Liver (tissue), 9 donors: ENCODE results near the gene KRT17. TPM values are rescaled to one million over a fixed set of nuclear protein-coding genes. Genes with fewer than 3 reads are reported as not detected.

ENCODE experiments used
- DNase-seq: peaks from one replicate; pipeline ENCODE4 v3.0.0-alpha.2; 2017; ENCODE audit warnings: low spot score
- H3K27ac ChIP-seq, 2 donors: one replicate each; pipeline ENCODE4 v1.7.0; 2013; ENCODE audit warnings: inconsistent platforms in 2 of 2, low read length in 2 of 2, control low read depth in 1 of 2, low read depth in 1 of 2, mild to moderate bottlenecking in 1 of 2
- H3K27me3 ChIP-seq, 4 donors: one replicate each; pipeline versions ENCODE4 v1.6.1 to v1.7.0; 2013; ENCODE audit warnings: low read length in 3 of 4, inconsistent platforms in 1 of 4, mild to moderate bottlenecking in 1 of 4, moderate library complexity in 1 of 4; ENCODE audit not compliant: control insufficient read depth in 4 of 4, insufficient read depth in 4 of 4
- H3K36me3 ChIP-seq, 4 donors: one replicate each; pipeline versions ENCODE4 v1.6.1 to v1.7.0; 2013; ENCODE audit warnings: low read length in 3 of 4, mild to moderate bottlenecking in 3 of 4, low read depth in 1 of 4, moderate library complexity in 1 of 4; ENCODE audit not compliant: control insufficient read depth in 4 of 4, insufficient read depth in 3 of 4
- H3K4me1 ChIP-seq, 4 donors: one replicate each; pipeline versions ENCODE4 v1.6.1 to v1.7.0; 2013; ENCODE audit warnings: low read length in 3 of 4, mild to moderate bottlenecking in 3 of 4, moderate library complexity in 1 of 4; ENCODE audit not compliant: control insufficient read depth in 4 of 4, insufficient read depth in 4 of 4
- H3K4me3 ChIP-seq, 3 donors: one replicate each; pipeline versions ENCODE4 v1.6.1 to v1.7.0; 2013; ENCODE audit warnings: low read length in 3 of 3, control low read depth in 1 of 3, low read depth in 1 of 3, mild to moderate bottlenecking in 1 of 3
- H3K9ac ChIP-seq, 2 donors: one replicate each; pipeline ENCODE4 v1.7.0; 2013; ENCODE audit warnings: low read length in 2 of 2, mild to moderate bottlenecking in 2 of 2, moderate library complexity in 2 of 2, control low read depth in 1 of 2, low read depth in 1 of 2
- H3K9me3 ChIP-seq, 4 donors: one replicate each; pipeline versions ENCODE4 v1.6.1 to v1.7.0; 2013; ENCODE audit warnings: low read length in 3 of 4; ENCODE audit not compliant: control insufficient read depth in 4 of 4
- EGR1 ChIP-seq, 2 donors: IDR thresholded peaks; 2 replicates each; pipeline ENCODE4 v1.6.1; 2016 to 2018; ENCODE audit warnings: antibody characterized with exemption in 2 of 2, low read depth in 2 of 2
- FOXA1 ChIP-seq: IDR thresholded peaks from 2 replicates; pipeline ENCODE4 v1.6.1; 2016; ENCODE audit warnings: antibody characterized with exemption
- HNF4A ChIP-seq, 2 donors: conservative IDR thresholded peaks; 2 replicates each; pipeline ENCODE4 v1.6.1; 2016; ENCODE audit warnings: antibody characterized with exemption in 2 of 2, mild to moderate bottlenecking in 2 of 2
- HNF4G ChIP-seq: IDR thresholded peaks from 2 replicates; pipeline ENCODE4 v1.6.1; 2016; ENCODE audit warnings: antibody characterized with exemption
- MAX ChIP-seq: IDR thresholded peaks from 2 replicates; pipeline ENCODE4 v1.6.1; 2016; ENCODE audit warnings: antibody characterized with exemption
- NR2F2 ChIP-seq: IDR thresholded peaks from 2 replicates; pipeline ENCODE4 v1.6.1; 2016; ENCODE audit warnings: antibody characterized with exemption
- RAD21 ChIP-seq, 2 donors: IDR thresholded peaks; 2 replicates each; pipeline ENCODE4 v1.6.1; 2016; ENCODE audit warnings: antibody characterized with exemption in 2 of 2, mild to moderate bottlenecking in 2 of 2
- REST ChIP-seq: IDR thresholded peaks from 2 replicates; pipeline ENCODE4 v1.6.1; 2016; ENCODE audit warnings: antibody characterized with exemption, mild to moderate bottlenecking
- RXRA ChIP-seq, 2 donors: IDR thresholded peaks; 2 replicates each; pipeline ENCODE4 v1.6.1; 2017 to 2018; ENCODE audit warnings: antibody characterized with exemption in 2 of 2, mild to moderate bottlenecking in 1 of 2
- SP1 ChIP-seq: IDR thresholded peaks from 2 replicates; pipeline ENCODE4 v1.6.1; 2018; ENCODE audit warnings: antibody characterized with exemption, mild to moderate bottlenecking
- TAF1 ChIP-seq: conservative IDR thresholded peaks from 2 replicates; pipeline ENCODE4 v1.6.1; 2016; ENCODE audit warnings: antibody characterized with exemption, mild to moderate bottlenecking
- YY1 ChIP-seq: IDR thresholded peaks from 2 replicates; pipeline ENCODE4 v1.6.1; 2016; ENCODE audit warnings: antibody characterized with exemption, mild to moderate bottlenecking
- WGBS: extraction: QIAGEN DNeasy Blood & Tissue Kit; methylation state at CpG from one replicate; pipeline ENCODE4 v1.1.7; 2013; 5-methylcytosine and 5-hydroxymethylcytosine counted together
- polyA plus RNA-seq, 2 donors: library from polyadenylated mRNA; stranded (reverse) in 1 of 2; unstranded in 1 of 2; fragments of 200-250 nt in 1 of 2; fragments of >200 nt in 1 of 2; fragmentation: Nextera tagmentation in 1 of 2; extraction: Ambion mirVana in 1 of 2; gene quantifications; one replicate each; pipeline versions ENCODE4 v1.2.1 to v1.2.3, GENCODE V29; 2013 to 2015
- total RNA-seq, 2 donors: library from RNA; depleted of rRNA; stranded (reverse); fragments of >200 nt; gene quantifications; one replicate each; pipeline ENCODE4 v1.2.3, GENCODE V29; 2014
- donor health status: healthy.
- donor health status: healthy.
- donor health status: healthy.
- donor health status: healthy.
- donor health status: healthy.

KRT17 gene
- total and polyA plus RNA-seq, 4 donors: 0.15 TPM; not detected in 3

DNA sequence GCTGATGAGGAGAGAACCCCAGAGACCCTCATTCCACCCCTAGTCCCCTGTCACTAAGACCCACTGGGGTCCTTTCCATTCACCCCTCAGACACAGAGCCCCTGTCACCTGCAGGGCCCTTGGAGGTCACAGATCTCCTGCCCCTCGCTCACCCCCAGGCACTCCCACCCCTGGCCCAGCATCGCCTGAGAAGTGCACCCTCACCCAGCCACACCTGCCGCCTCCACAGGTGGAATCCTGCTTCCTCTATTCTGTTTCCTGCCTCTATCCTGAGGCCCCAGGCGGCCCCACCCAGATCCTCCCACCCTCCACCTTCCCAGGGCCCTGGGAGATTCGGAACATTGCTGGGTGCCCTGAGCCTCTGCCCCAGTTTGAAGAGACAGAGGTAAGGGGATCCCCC, 13.8 kb upstream of the KRT17 start (continued):
- TF ChIP-seq REST (no peak), RXRA (IDR thresholded peaks at IDR 0.05) (no peak), TAF1 (no peak), YY1 (no peak), HNF4A (conservative IDR thresholded peaks at IDR 0.05) (no peak), RAD21 (IDR thresholded peaks at IDR 0.05) (no peak), HNF4G (no peak)

GRCh38 chr17:41636652-41637051, 12.3 kb upstream of the KRT17 start:
- no peak for DNase-seq
- Histone ChIP-seq H3K27ac (no peak overlapping the region), H3K4me1 (no peaks in the 10 kb centered on the region), H3K4me3 (no peak overlapping the region), H3K36me3 (no peaks in the 10 kb centered on the region), H3K9ac (no peak overlapping the region), H3K27me3 (no peaks in the 10 kb centered on the region), H3K9me3 (no peaks in the 10 kb centered on the region)
- TF ChIP-seq HNF4G: no peak
- TF ChIP-seq MAX: no peak
- TF ChIP-seq EGR1 (IDR thresholded peaks at IDR 0.05; ENCODE audit: low read depth in 2 of 2): no peak
- no peak for TF ChIP-seq HNF4A (conservative IDR thresholded peaks at IDR 0.05)
- TF ChIP-seq SP1: no peak
- TF ChIP-seq FOXA1: no peak
- TF ChIP-seq YY1: no peak
- 94% methylated on average over 9 of the region's 9 CpGs for WGBS

GRCh38 chr17:41635121-41636097, 11.0 kb upstream of the KRT17 start:
- Histone ChIP-seq H3K9me3 (no peaks in the 10 kb centered on the region), H3K4me1 (no peaks in the 10 kb centered on the region), H3K9ac (no peak overlapping the region), H3K4me3 (no peak overlapping the region), H3K27me3 (no peaks in the 10 kb centered on the region), H3K36me3 (no peaks in the 10 kb centered on the region), H3K27ac (no peak overlapping the region)
- peak; percentile 52 for TF ChIP-seq NR2F2
- no peak for TF ChIP-seq REST
- TF ChIP-seq SP1: no peak
- DNase-seq: no peak
- 68% methylated on average over 28 of the region's 28 CpGs for WGBS
